ENCODE results near the gene IL11.

IL11 gene

GRCh38 chr19:55355213-55355821 lies 14.9 kb downstream of the IL11 start:
- peak overlapping the region; percentile 32; the same call in 1 of the 2 replicates for H3K4me3 ChIP-seq (ENCODE audit: low read depth, low read length)
- no peaks in the 10 kb centered on the region for H3K9me3 ChIP-seq (ENCODE audit: control insufficient read depth, insufficient read depth, low read length)
- H3K36me3 ChIP-seq (ENCODE audit: control insufficient read depth, insufficient read depth, low read length) = no peaks in the 10 kb centered on the region
- no peak overlapping the region for H3K9ac ChIP-seq (ENCODE audit: low read depth, low read length)
- no peak overlapping the region for H3K27ac ChIP-seq (ENCODE audit: low read depth, low read length)
- H3K4me1 ChIP-seq (ENCODE audit: control insufficient read depth, insufficient read depth, low read length) = peaks cover 9% of the 10 kb centered on the region
- H3K27me3 ChIP-seq (ENCODE audit: control insufficient read depth, insufficient read depth, low read length) = peaks cover 58% of the 10 kb centered on the region

- no peaks in the 10 kb centered on the region for H3K36me3 ChIP-seq (ENCODE audit: control insufficient read depth, insufficient read depth, low read length)
- peaks cover 13% of the 10 kb centered on the region for H3K4me1 ChIP-seq (ENCODE audit: control insufficient read depth, insufficient read depth, low read length)
- no peak within 1 kb of the TSS for H3K9ac ChIP-seq (ENCODE audit: low read depth, low read length)
- H3K27me3 ChIP-seq (ENCODE audit: control insufficient read depth, insufficient read depth, low read length) = peaks cover 57% of the 10 kb centered on the region
- H3K9me3 ChIP-seq (ENCODE audit: control insufficient read depth, insufficient read depth, low read length) = no peaks in the 10 kb centered on the region
- H3K27ac ChIP-seq (ENCODE audit: low read depth, low read length) = no peak within 1 kb of the TSS
- H3K4me3 ChIP-seq (ENCODE audit: low read depth, low read length) = peak within 1 kb of the TSS; percentile 84
These were observed 15.5 kb downstream of the IL11 start, which contains the start of gene COX6B2 for GRCh38 chr19:55354698-55355212. Gene COX6B2 (minus strand): TSS chr19:55354719. CDS start chr19:55354521, 198 bp downstream.

GRCh38 chr19:55353803-55354697 lies 16.2 kb downstream of the IL11 start:
- no peak overlapping the region for H3K9ac ChIP-seq (ENCODE audit: low read depth, low read length)
- H3K4me3 ChIP-seq (ENCODE audit: low read depth, low read length) = peak overlapping the region; percentile 84
- H3K9me3 ChIP-seq (ENCODE audit: control insufficient read depth, insufficient read depth, low read length) = no peaks in the 10 kb centered on the region
- H3K27me3 ChIP-seq (ENCODE audit: control insufficient read depth, insufficient read depth, low read length) = peaks cover 54% of the 10 kb centered on the region
- no peak overlapping the region for H3K27ac ChIP-seq (ENCODE audit: low read depth, low read length)
- peaks cover 19% of the 10 kb centered on the region for H3K4me1 ChIP-seq (ENCODE audit: control insufficient read depth, insufficient read depth, low read length)
- peaks cover 3% of the 10 kb centered on the region; the same call in 1 of the 2 replicates for H3K36me3 ChIP-seq (ENCODE audit: control insufficient read depth, insufficient read depth, low read length)

GRCh38 chr19:55353356-55353802 lies 16.9 kb downstream of the IL11 start:
- Histone ChIP-seq H3K4me3 (ENCODE audit: low read depth, low read length) (peak overlapping the region; percentile 84), H3K27ac (ENCODE audit: low read depth, low read length) (no peak overlapping the region), H3K27me3 (ENCODE audit: control insufficient read depth, insufficient read depth, low read length) (peaks cover 54% of the 10 kb centered on the region), H3K36me3 (ENCODE audit: control insufficient read depth, insufficient read depth, low read length) (peaks cover 3% of the 10 kb centered on the region; the same call in 1 of the 2 replicates), H3K9ac (ENCODE audit: low read depth, low read length) (no peak overlapping the region), H3K4me1 (ENCODE audit: control insufficient read depth, insufficient read depth, low read length) (peaks cover 26% of the 10 kb centered on the region), H3K9me3 (ENCODE audit: control insufficient read depth, insufficient read depth, low read length) (no peaks in the 10 kb centered on the region)

DNA sequence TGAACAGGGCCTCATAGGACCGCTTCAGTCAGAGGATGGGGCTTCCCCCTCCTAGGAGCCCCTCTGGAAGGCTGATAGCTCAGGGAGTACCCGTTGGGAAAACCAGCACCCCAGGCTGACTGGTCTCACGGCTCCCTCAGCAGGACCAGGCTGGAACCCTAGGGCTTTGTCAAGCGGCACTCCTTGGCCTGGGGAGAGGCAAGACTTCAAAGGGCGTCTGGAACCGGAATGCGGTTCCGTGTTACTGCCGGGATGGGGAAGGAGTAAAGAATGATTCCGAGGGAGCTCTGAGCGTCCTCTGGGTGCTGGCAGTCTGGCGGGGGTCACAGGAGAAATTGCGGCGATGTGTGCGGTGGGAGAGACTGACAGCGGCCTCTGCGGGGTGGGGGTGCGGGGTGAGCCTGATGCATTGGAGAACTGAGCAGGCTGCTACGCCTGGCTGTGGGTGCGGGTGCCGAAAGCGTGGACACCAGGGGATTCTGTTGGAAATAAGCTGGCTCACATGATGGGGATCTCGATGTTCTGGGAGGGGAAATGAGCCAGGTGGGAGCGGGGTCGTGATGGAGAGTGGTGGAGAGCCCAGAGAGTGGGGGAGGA lies 17.6 kb downstream of the IL11 start:
- H3K9ac ChIP-seq (ENCODE audit: low read depth, low read length) = no peak overlapping the region
- no peak overlapping the region for H3K27ac ChIP-seq (ENCODE audit: low read depth, low read length)
- peak overlapping the region; percentile 84; the same call in 1 of the 2 replicates for H3K4me3 ChIP-seq (ENCODE audit: low read depth, low read length)
- H3K4me1 ChIP-seq (ENCODE audit: control insufficient read depth, insufficient read depth, low read length) = peaks cover 33% of the 10 kb centered on the region
- H3K27me3 ChIP-seq (ENCODE audit: control insufficient read depth, insufficient read depth, low read length) = peaks cover 54% of the 10 kb centered on the region
- H3K9me3 ChIP-seq (ENCODE audit: control insufficient read depth, insufficient read depth, low read length) = no peaks in the 10 kb centered on the region
- H3K36me3 ChIP-seq (ENCODE audit: control insufficient read depth, insufficient read depth, low read length) = peaks cover 4% of the 10 kb centered on the region

DNA sequence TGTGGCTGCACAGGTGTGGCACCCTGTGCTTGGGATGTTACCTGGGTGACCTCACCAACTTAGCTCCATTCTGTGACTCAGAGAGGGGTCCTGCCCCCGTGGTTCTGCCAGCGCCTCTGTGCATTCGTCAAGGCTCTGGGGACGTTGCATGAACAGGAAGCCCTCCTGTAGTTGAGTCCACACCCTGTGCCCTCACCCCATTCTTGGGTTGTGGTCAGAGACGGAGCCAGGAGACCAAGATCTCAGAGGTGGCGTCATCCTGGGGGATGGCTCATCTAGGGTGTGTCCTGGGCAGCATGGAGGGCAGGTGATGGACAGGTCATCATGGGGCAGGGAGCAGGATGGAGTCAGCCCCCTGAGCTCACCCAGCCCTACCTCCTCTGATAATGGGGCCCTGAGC lies 18.2 kb downstream of the IL11 start:
- Histone ChIP-seq H3K36me3 (ENCODE audit: control insufficient read depth, insufficient read depth, low read length) (peaks cover 10% of the 10 kb centered on the region), H3K27ac (ENCODE audit: low read depth, low read length) (no peak overlapping the region), H3K27me3 (ENCODE audit: control insufficient read depth, insufficient read depth, low read length) (peaks cover 48% of the 10 kb centered on the region), H3K9me3 (ENCODE audit: control insufficient read depth, insufficient read depth, low read length) (no peaks in the 10 kb centered on the region), H3K4me1 (ENCODE audit: control insufficient read depth, insufficient read depth, low read length) (peaks cover 34% of the 10 kb centered on the region), H3K9ac (ENCODE audit: low read depth, low read length) (no peak overlapping the region), H3K4me3 (ENCODE audit: low read depth, low read length) (no peak overlapping the region)

- Histone ChIP-seq H3K27me3 (ENCODE audit: control insufficient read depth, insufficient read depth, low read length) (peaks cover 36% of the 10 kb centered on the region), H3K36me3 (ENCODE audit: control insufficient read depth, insufficient read depth, low read length) (peaks cover 17% of the 10 kb centered on the region), H3K9me3 (ENCODE audit: control insufficient read depth, insufficient read depth, low read length) (no peaks in the 10 kb centered on the region), H3K4me1 (ENCODE audit: control insufficient read depth, insufficient read depth, low read length) (peaks cover 34% of the 10 kb centered on the region), H3K4me3 (ENCODE audit: low read depth, low read length) (no peak overlapping the region), H3K27ac (ENCODE audit: low read depth, low read length) (no peak overlapping the region), H3K9ac (ENCODE audit: low read depth, low read length) (no peak overlapping the region)
These were observed 19.5 kb downstream of the IL11 start for GRCh38 chr19:55350620-55351315.

DNA sequence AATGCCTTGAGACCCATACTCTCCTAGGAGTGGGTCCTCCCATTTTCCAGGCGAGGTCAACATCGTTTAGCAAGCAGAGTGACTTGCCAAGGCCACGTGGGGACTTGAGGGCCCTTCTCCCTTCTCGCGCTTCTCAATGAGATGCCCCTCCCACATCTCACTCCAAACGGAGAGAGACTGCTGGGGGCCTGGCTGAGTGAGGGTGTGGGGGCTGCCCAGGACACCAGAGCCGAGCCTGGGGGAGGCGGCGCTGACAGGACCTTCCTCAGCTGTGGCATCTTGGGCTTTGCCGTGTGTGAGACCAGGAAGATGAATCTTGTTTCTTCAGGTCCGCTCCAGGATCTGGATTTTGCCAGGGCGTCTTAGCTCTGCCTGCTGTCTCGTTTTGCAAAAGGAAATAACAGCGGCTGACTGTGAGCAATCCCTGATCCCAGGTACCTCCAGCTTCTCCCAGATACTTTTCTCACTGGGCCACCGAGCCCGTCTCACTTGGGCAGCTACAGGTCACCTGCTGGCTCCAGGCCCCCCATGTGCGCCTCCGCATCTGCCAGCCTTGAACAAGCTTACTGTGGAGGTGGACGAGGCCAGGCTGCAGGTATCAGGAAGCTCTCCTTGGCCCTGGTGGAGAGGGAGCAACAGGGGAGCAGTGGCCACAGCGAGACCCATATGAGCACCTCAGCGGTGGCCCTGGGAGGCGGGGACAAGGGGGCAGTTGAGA lies 21.8 kb downstream of the IL11 start:
- H3K36me3 ChIP-seq (ENCODE audit: control insufficient read depth, insufficient read depth, low read length) = peaks cover 35% of the 10 kb centered on the region
- H3K4me3 ChIP-seq (ENCODE audit: low read depth, low read length) = peak overlapping the region; percentile 23; the same call in 1 of the 2 replicates
- H3K9ac ChIP-seq (ENCODE audit: low read depth, low read length) = peak overlapping the region; percentile 48; the same call in 1 of the 2 replicates
- peaks cover 19% of the 10 kb centered on the region for H3K27me3 ChIP-seq (ENCODE audit: control insufficient read depth, insufficient read depth, low read length)
- no peaks in the 10 kb centered on the region for H3K9me3 ChIP-seq (ENCODE audit: control insufficient read depth, insufficient read depth, low read length)
- peak overlapping the region; percentile 95 for H3K27ac ChIP-seq (ENCODE audit: low read depth, low read length)
- H3K4me1 ChIP-seq (ENCODE audit: control insufficient read depth, insufficient read depth, low read length) = peaks cover 29% of the 10 kb centered on the region

DNA sequence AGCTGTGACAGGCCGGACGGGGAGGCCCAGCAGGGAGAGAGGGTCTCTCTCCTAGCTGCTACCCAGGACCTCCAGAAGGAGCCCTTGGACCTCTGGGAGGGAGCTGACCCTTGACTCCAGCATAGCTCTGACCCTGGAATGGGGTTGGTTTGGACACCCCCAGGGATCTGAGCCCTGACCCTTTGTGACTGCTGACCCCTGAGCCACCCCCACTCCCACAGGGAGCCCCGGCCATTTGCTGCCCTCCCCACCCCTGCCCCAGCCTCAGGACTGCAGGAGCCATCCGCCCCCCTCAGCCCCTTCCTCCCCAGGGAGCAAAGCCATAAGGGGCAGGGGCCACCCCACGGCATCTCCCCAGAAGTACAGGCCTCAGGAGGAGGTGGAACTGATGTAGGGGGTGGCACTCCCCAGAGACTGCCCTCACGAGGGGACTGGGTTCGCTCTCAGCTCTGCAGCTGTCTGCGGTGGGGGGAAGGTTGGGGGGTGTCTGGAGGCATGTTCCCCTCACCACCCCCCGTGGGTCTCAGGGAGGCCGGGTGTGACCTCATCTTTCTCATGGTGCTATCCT lies 22.7 kb downstream of the IL11 start:
- H3K4me1 ChIP-seq (ENCODE audit: control insufficient read depth, insufficient read depth, low read length) = peaks cover 27% of the 10 kb centered on the region
- peaks cover 45% of the 10 kb centered on the region for H3K36me3 ChIP-seq (ENCODE audit: control insufficient read depth, insufficient read depth, low read length)
- H3K27me3 ChIP-seq (ENCODE audit: control insufficient read depth, insufficient read depth, low read length) = peaks cover 9% of the 10 kb centered on the region
- no peak overlapping the region for H3K9ac ChIP-seq (ENCODE audit: low read depth, low read length)
- H3K9me3 ChIP-seq (ENCODE audit: control insufficient read depth, insufficient read depth, low read length) = no peaks in the 10 kb centered on the region
- H3K27ac ChIP-seq (ENCODE audit: low read depth, low read length) = peak overlapping the region; percentile 95
- H3K4me3 ChIP-seq (ENCODE audit: low read depth, low read length) = no peak overlapping the region

Measured in HUES48 (cell line).